ENCODE data around the gene MAP3K9. TPM values are rescaled to one million over a fixed set of nuclear protein-coding genes. Genes with fewer than 3 reads are reported as not detected.

Gene MAP3K9
- total and polyA plus RNA-seq, 12 donors: 0.37 to 2.4 (median 1.4) TPM

GRCh38 chr14:70814466-70814865 is 5.2 kb upstream of the MAP3K9 start:
- DNase-seq (no peak), ATAC-seq (no peak)
- H3K4me1 ChIP-seq: peaks cover 0 to 21% (median 6%) of the 10 kb centered on the region in 9 donors
- no peaks in the 10 kb centered on the region for H3K9me3 ChIP-seq
- H3K27me3 ChIP-seq: peaks cover 0 to 34% (median 0%) of the 10 kb centered on the region in 7 donors
- H3K27ac ChIP-seq: no peak overlapping the region
- TF ChIP-seq CTCF (IDR thresholded peaks at IDR 0.05): no peak
- WGBS, 2 donors: 73 to 79% methylated on average over 1 of the region's 1 CpG
- intact Hi-C loops (cut with DNase I): loop anchor here in 4 of 10 donors (10.0 kb wide), 3 partner anchors 100 to 1000 kb away; no protein-coding TSS in a partner anchor
- no peak overlapping the region for H3K4me3 ChIP-seq
- no peaks in the 10 kb centered on the region for H3K36me3 ChIP-seq

- no peak overlapping the region for H3K4me3 ChIP-seq
- H3K36me3 ChIP-seq: no peaks in the 10 kb centered on the region
- DNase-seq (no peak), ATAC-seq (no peak)
- no peaks in the 10 kb centered on the region for H3K9me3 ChIP-seq
- WGBS, 2 donors: 67 to 71% methylated on average over 2 of the region's 2 CpGs
- peaks cover 0 to 50% (median 14%) of the 10 kb centered on the region in 7 donors for H3K27me3 ChIP-seq
- intact Hi-C loops (cut with DNase I): loop anchor here in 4 of 10 donors (10.0 kb wide), 3 partner anchors 97 to 997 kb away; no protein-coding TSS in a partner anchor
- TF ChIP-seq CTCF (IDR thresholded peaks at IDR 0.05): no peak
- H3K27ac ChIP-seq: no peak overlapping the region
- peaks cover 3 to 25% (median 12%) of the 10 kb centered on the region in 9 donors for H3K4me1 ChIP-seq
Measured at GRCh38 chr14:70812124-70812818, 3.0 kb upstream of the MAP3K9 start.

- Histone ChIP-seq H3K27ac (no peak overlapping the region), H3K9me3 (no peaks in the 10 kb centered on the region), H3K4me3 (no peak overlapping the region), H3K36me3 (no peaks in the 10 kb centered on the region), H3K27me3 (peaks cover 0 to 57% (median 21%) of the 10 kb centered on the region in 7 donors), H3K4me1 (peaks cover 3 to 23% (median 12%) of the 10 kb centered on the region in 9 donors)
- no peak for DNase-seq
- WGBS, 2 donors: 87 to 88% methylated on average over 2 of the region's 2 CpGs
- no peak for TF ChIP-seq CTCF (IDR thresholded peaks at IDR 0.05)
- intact Hi-C loops (cut with DNase I): loop anchor here in 4 of 10 donors (10.0 kb wide), 3 partner anchors 97 to 997 kb away; no protein-coding TSS in a partner anchor
- no peak for ATAC-seq
Measured at GRCh38 chr14:70811578-70811977, 2.3 kb upstream of the MAP3K9 start.

GRCh38 chr14:70811050-70811449 is 1.7 kb upstream of the MAP3K9 start:
- no peak for TF ChIP-seq CTCF (IDR thresholded peaks at IDR 0.05)
- H3K36me3 ChIP-seq: no peaks in the 10 kb centered on the region
- H3K4me3 ChIP-seq: no peak overlapping the region
- ATAC-seq (no peak), DNase-seq (no peak)
- H3K4me1 ChIP-seq: peaks cover 3 to 23% (median 12%) of the 10 kb centered on the region in 9 donors
- no peak overlapping the region for H3K27ac ChIP-seq
- WGBS, 2 donors: 90 to 95% methylated on average over 2 of the region's 2 CpGs
- H3K27me3 ChIP-seq: peaks cover 0 to 62% (median 26%) of the 10 kb centered on the region in 7 donors
- intact Hi-C loops (cut with DNase I): loop anchor here in 4 of 10 donors (10.0 kb wide), 3 partner anchors 96 to 996 kb away; no protein-coding TSS in a partner anchor
- H3K9me3 ChIP-seq: no peaks in the 10 kb centered on the region

Measured in heart right ventricle (tissue), 16 donors.